ENCODE results near the gene PKHD1.

The PKHD1 gene

DNA sequence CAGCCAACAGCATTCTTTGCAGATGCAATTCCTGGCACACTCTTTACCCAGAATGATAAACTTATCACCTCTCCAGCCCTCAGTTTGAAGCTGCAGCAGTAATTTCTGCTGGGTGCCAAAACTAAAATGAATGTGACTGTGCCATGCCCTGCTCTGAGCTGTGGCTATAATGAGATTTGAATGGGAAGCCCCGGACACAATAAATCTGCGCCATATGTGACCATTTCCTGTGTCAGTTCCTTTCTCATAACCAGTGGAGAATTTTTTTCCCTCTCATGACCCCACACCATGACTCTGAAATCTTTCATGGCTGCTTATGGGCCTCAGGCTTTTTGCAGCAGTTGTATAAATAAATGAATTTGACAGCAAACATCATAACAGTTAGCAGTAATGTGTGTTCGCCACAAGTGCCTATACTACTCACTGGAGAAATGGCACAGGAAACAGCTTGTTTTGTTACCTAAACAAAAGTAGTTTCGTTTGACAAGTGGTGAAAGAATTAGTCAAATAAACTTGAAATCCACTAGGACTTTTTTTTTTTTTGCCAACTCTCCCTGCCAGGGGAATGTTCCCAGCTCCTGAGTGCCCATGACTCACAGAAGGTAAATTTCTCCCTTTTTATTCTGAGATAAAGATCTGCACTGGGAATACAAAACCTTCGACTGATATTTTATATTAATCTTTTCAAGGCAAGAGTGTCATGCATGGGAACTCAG lies 408.4 kb downstream of the PKHD1 start:
- no peak for DNase-seq (ENCODE audit: low read depth)

GRCh38 chr6:51678274-51678673 lies 409.1 kb downstream of the PKHD1 start:
- no peak for DNase-seq (ENCODE audit: low read depth)

DNA sequence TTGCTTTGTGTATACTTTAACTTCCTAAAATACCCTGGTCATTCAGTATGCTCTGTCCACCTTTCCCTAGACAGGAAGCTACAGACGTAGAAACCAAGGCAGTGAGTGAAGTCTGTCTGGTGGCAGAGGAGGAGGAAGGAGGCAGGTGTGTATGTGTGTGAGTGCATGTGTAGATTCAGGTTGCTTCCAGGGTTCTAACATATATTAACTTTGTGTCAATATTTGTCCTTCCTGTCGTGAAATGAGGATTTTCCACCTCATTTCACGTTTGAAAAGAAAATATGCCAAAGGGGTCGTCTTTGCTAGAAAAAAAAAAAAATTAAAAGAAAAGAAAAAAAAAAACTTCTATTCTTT lies 411.5 kb downstream of the PKHD1 start:
- no peak for DNase-seq (ENCODE audit: low read depth)

GRCh38 chr6:51675020-51675921 lies 412.1 kb downstream of the PKHD1 start:
- no peak for DNase-seq (ENCODE audit: low read depth)

DNA sequence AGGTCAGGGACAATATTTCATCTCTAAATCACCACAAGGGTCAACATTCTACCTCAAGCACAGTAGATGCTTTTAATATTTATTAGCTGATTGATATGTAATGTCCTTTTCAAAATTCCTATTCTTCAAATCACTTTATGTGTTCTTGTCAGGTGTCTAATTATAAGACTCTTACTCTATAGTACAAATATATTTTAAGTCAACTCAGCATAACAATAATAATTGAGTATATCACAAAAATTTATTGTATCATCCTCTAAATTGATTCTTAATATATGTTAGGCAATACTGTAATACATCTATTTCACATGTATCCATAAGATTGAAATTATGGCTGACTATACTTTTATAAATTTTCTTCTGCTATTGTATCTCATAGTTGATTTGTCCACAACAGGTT lies 423.9 kb downstream of the PKHD1 start:
- no peak for DNase-seq (ENCODE audit: low read depth)

GRCh38 chr6:51660767-51661166 lies 426.6 kb downstream of the PKHD1 start:
- DNase-seq (ENCODE audit: low read depth) = no peak

DNA sequence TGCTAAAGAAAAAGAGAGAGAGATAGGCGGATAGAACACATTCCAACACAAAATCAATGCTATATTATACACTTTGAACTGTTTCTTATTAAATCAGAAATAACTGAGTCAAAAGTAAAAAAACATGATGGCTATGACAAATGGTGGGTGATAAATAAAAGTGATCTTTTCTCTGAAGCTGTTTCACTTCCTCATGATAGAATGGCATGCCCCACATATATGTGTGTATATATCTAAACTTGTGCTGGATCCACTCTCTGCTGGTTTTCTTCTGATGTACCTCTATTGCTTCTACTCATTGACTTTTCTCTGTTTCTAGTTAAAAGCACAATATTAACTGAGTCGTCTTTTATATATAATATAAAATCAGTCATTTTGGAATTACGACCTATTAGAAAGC lies 429.9 kb downstream of the PKHD1 start:
- no peak for DNase-seq (ENCODE audit: low read depth)

GRCh38 chr6:51655517-51655916 lies 431.9 kb downstream of the PKHD1 start:
- DNase-seq (ENCODE audit: low read depth) = no peak

GRCh38 chr6:51654647-51655046 lies 432.8 kb downstream of the PKHD1 start:
- no peak for DNase-seq (ENCODE audit: low read depth)

GRCh38 chr6:51651132-51651817 lies 436.1 kb downstream of the PKHD1 start:
- DNase-seq (ENCODE audit: low read depth) = no peak

- no peak for DNase-seq (ENCODE audit: low read depth)
These were observed 438.6 kb downstream of the PKHD1 start for GRCh38 chr6:51648774-51649173.

DNA sequence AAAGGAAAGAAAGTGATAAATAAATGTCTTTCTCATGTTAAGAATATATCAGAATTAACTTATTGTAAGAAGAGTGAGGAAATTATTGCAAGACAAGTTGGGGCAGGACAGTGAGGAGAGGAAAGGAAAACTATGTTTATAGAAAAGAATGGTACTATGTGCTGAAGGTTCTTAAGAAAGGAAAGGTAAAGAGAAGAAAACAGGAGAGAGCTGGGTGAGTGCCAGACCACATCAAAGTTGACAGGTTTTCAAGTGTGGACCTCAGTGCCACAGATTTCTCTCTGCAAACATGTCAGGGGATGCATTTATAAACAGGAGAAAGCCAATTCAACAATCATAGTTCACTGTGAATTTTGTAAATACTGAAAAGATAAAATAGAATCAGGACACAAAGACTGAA lies 439.2 kb downstream of the PKHD1 start:
- DNase-seq (ENCODE audit: low read depth) = no peak

- DNase-seq (ENCODE audit: low read depth) = no peak
These were observed 443.0 kb downstream of the PKHD1 start for GRCh38 chr6:51644426-51644825.

DNA sequence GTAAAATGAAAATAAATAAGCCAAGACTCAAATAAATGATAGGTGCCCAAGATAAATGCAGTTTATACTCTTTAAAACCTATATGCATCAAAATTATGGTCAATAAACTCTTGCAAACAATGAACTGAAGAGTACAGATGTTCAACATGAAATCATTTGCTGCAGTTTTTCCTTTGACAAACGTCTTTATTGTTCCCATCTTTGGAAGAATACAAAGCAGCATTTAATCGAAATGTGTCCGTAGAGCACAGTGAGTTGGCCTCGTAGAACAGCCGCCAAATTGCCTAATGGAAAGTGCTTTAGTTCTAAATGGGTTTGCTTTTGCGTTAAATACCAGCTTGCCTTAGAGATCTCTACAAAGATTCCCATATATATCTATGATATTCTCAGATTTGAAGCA lies 447.4 kb downstream of the PKHD1 start:
- no peak for DNase-seq (ENCODE audit: low read depth)

DNA sequence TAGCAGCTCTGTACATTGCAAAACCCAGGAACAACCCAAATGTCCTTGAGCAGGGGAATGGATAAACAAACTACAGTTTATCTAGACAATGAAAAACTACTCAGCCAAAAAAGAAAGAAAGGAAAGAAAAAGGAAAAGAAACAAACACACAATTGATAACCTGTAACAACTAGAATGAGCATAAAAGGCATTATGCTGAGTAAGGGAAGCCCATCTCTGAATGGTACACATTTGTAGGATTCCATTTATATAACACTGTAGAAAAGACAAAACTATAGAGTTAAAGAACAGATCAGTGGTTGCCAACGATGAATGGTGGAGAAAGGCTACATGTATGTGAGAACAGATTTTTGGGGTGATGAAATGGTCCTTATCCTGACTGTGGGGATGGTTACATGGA lies 454.0 kb downstream of the PKHD1 start:
- no peak for DNase-seq (ENCODE audit: low read depth)

- no peak for DNase-seq (ENCODE audit: low read depth)
These were observed 457.4 kb downstream of the PKHD1 start for GRCh38 chr6:51630011-51630410.

- no peak for DNase-seq (ENCODE audit: low read depth)
These were observed 461.0 kb downstream of the PKHD1 start for GRCh38 chr6:51626391-51626790.

GRCh38 chr6:51625566-51625965 lies 461.8 kb downstream of the PKHD1 start:
- DNase-seq (ENCODE audit: low read depth) = no peak

- DNase-seq (ENCODE audit: low read depth) = no peak
These were observed 466.4 kb downstream of the PKHD1 start for GRCh38 chr6:51620971-51621370.

DNA sequence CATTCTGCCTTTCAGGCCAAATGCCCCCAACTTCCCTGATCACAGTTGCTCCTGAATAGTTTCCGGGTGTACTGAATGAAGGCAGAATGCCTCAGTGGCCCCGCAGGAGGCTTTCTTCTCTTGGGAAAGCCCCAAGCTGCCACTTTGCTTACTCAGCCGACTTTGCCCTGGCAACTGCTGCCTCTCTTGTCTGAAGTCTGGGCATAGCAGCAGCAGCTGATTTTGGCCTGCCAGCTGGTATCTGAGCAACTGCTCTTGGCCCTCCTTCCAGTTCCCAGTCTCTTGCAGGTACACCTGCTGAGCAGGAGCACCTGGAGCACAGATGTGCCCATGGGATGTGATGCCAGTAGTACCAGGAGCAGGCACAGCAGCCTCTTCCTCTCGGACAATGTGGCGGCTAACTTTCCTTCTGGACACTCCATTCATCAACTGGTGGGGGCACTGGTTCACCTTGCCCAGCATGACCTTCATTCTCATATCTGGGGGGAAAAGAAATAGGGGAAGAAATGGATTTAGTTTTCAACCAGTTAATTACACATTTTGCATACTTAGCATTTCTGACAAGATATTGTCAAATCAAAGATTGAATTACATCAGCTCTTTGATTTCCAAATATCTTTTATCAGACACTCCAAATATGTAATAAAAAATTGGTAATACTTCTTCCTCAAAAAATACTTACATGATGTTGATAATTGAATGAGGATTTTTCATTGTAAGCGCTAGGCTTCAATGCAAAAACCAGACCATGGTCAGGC lies 468.2 kb downstream of the PKHD1 start:
- DNase-seq (ENCODE audit: low read depth) = no peak

DNA sequence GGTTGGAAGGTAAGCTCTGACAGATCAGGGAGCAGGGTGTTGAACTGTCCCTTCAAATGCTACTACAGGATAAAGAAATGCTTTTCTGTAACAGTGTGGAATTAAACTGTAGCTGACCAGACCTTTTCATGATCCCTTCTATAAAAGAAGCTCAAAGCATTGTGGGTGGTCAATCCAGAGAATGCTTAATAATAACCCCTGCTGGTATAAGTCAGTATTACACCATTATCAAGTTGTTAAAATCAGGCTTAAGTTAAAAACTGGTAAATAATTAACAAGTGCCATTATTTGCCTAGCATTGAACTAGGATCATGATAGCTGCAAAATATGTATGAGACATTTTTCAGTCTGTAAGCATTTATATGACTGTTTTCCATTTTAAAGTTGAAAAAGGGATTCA lies 468.9 kb downstream of the PKHD1 start:
- DNase-seq (ENCODE audit: low read depth) = no peak

GRCh38 chr6:51617751-51618150 lies 469.7 kb downstream of the PKHD1 start:
- DNase-seq (ENCODE audit: low read depth) = no peak

All from GM04503 (cell line).